ENCODE measurements around the gene PXDC1. TPM values are rescaled to one million over a fixed set of nuclear protein-coding genes. Genes with fewer than 3 reads are reported as not detected.
"Not testable (repeated sequence)": the region's sequence is repeated elsewhere in the genome, so short reads cannot be mapped to it uniquely, and the experiment has no call there.

PXDC1 gene
- total RNA-seq, 2 donors from 2014 or later = 4.3 to 9.6 TPM

DNA sequence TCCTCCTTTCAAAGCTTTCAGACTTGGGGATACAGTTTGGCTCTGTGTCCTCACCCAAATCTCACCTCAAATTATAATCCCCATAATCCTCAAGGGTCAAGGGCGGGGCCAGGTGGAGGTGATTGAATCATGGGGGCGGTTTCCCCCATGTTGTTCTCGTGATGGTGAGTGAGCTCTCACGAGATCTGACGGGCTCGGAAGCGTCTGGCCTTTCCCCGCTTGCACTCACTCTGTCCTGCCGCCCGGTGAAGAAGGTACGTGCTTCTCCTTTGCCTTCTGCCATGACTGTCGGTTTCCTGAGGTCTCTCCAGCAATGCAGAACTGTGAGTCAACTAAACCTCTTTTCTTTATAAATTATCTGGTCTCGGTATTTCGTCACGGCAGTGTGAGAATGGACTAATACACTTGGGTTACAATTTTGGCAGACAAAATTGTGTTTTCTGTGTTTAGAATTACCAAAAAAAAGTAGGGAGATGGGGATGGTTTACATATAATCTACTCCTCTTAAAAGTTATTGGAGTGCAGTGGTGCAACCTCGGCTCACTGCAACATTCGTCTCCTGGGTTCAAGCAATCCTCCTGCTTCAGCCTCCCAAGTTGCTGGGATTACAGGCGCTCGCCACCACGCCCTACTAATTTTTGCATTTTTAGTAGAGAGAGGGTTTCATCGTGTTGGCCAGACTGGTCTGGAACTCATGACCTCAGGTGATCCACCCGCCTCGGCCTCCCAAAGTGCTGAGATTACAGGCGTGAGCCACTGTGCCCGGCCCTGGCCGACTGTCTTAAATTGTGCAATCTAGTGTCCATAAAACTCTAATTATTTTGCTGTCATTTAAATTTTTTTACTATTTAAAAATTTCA is 33.6 kb upstream of the PXDC1 start:
- intact Hi-C loops (cut with DNase I, micrococcal nuclease) = no loop called here
- no peak for DNase-seq
- ATAC-seq = no peak

DNA sequence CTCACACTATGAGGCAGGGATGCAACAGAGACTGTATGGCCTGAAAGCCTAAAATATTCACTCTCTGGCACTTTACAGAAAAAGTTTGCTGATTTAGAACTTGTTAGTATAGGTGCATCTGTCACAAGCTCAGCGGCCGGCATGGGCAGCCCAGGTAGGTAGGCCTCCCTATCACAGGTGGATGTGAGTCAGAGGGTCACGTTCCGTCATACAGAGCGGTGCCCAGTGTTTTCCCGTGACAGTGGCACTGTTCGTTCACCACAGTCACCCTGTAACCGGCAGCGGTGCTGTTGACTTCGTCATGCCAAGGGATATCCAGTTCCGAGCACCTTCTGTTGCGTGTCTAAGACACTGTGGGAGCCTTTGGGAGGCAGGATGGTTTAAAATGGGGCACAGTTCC is 32.9 kb upstream of the PXDC1 start:
- DNase-seq = no peak
- intact Hi-C loops (cut with DNase I, micrococcal nuclease) = no loop called here
- ATAC-seq = no peak

GRCh38 chr6:3782876-3783832 is 31.6 kb upstream of the PXDC1 start:
- DNase-seq (no peak), ATAC-seq (no peak)
- intact Hi-C loops (cut with DNase I, micrococcal nuclease) = no loop called here

DNA sequence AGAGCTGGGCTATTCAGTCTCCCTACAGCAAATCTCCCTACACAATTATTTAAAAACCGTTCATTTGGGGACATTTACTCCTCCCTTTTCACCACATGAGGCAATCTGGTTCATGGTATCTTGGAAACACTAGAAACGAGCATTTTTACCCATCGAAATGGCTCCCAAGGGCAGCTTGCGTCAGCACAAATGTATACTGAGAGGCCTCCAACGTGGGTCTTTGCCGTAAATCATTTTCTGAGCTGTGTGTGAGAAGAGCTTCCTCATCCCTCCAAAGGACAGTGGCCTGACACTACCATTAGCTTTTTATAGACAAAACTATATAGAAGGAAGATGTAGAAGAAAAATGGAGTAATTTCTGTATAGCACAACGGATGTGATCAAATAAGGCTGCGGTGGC is 30.0 kb upstream of the PXDC1 start:
- intact Hi-C loops (cut with DNase I, micrococcal nuclease) = no loop called here
- no peak for ATAC-seq
- no peak for DNase-seq

DNA sequence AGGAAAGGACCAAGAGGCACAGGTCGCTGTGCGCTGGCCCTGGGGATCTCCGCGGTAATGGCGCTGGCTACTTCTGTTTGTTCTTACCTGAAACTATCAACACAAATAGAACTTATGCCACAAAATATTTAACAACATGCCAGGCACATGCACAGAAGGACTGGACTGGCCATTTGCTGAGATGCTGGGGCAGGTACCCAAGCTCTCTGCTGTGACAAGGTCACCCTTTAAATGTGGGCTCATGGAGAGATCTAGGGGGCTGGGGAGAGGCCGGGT is 28.0 kb upstream of the PXDC1 start:
- ATAC-seq (no peak), DNase-seq (no peak)
- intact Hi-C loops (cut with DNase I, micrococcal nuclease) = no loop called here

GRCh38 chr6:3778701-3779573 is 27.4 kb upstream of the PXDC1 start:
- DNase-seq (no peak), ATAC-seq (no peak)
- intact Hi-C loops (cut with DNase I, micrococcal nuclease) = no loop called here

- intact Hi-C loops (cut with DNase I, micrococcal nuclease) = no loop called here
- no peak for ATAC-seq
- no peak for DNase-seq
Observed at GRCh38 chr6:3777730-3778461, 26.4 kb upstream of the PXDC1 start.

- no peak for ATAC-seq
- intact Hi-C loops (cut with DNase I, micrococcal nuclease) = no loop called here
- DNase-seq = no peak
Observed at GRCh38 chr6:3776881-3777507, 25.5 kb upstream of the PXDC1 start.

- no peak for ATAC-seq
- DNase-seq = no peak
- intact Hi-C loops (cut with DNase I, micrococcal nuclease) = no loop called here
Observed at GRCh38 chr6:3775847-3776246, 24.3 kb upstream of the PXDC1 start.

DNA sequence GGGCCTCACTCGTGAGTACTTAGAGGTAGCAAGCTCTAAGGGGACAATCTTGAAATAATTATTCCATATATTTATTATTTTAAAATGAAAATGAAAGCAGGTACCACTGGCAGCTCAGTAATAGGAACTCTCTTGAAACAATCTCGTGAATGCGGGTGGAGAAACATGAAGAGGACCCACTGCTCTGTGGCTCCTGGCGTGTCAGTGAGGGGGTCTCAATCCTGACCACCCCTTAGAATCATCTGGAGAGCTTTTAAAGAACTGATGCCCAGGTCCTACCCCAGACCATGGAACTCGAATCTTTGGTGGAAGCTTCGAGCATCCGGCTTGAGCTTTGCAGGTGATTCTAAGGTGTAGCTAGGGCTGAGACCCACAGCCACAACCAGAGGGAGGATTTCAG is 23.9 kb upstream of the PXDC1 start:
- ATAC-seq (no peak), DNase-seq (no peak)
- intact Hi-C loops (cut with DNase I, micrococcal nuclease) = no loop called here

- ATAC-seq = no peak
- DNase-seq = no peak
- intact Hi-C loops (cut with DNase I, micrococcal nuclease) = no loop called here
Observed at GRCh38 chr6:3773678-3774298, 22.3 kb upstream of the PXDC1 start.

DNA sequence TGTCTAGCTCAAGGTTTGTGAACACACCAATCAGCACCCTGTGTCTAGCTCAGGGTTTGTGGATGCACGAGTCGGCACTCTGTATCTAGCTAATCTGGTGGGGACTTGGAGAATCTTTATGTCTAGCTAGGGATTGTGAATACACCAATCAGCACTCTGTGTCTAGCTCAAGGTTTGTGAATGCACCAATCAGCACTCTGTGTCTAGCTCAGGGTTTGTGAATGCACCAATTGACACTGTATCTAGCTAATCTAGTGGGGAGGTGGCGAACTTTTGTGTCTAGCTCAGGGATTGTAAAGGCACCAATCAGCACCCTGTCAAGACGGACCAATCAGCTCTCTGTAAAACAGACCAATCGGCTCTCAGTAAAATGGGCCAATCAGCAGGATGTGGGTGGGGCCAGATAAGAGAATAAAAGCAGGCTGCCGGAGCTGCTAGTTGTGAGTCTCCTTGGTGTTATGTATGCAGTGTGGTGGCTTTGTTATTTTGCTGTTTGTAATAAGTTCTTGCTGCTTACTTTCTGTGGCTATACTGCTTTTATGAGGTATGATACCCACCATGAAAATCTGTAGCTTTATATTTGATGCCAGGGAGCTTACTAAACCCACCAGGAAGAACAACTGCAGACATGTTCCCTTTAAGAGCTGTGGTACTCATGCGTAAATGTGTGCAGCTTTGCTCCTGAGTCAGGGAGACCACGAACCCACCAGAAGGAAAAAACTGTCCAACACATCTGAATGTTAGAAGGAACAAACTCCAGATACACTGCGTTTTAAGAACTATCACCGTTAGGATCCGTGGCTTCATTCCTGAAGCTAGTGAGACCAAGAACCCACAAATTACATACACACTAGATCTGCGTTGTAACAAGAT is 20.9 kb upstream of the PXDC1 start:
- intact Hi-C loops (cut with DNase I, micrococcal nuclease); DNase-seq; ATAC-seq: not testable (repeated sequence)

- ATAC-seq = no peak
- no peak for DNase-seq
- intact Hi-C loops (cut with DNase I, micrococcal nuclease) = no loop called here
Observed at GRCh38 chr6:3771407-3772011, 20.0 kb upstream of the PXDC1 start.

- DNase-seq = no peak
- intact Hi-C loops (cut with DNase I, micrococcal nuclease) = no loop called here
- no peak for ATAC-seq
Observed at GRCh38 chr6:3770023-3770720, 18.7 kb upstream of the PXDC1 start.

DNA sequence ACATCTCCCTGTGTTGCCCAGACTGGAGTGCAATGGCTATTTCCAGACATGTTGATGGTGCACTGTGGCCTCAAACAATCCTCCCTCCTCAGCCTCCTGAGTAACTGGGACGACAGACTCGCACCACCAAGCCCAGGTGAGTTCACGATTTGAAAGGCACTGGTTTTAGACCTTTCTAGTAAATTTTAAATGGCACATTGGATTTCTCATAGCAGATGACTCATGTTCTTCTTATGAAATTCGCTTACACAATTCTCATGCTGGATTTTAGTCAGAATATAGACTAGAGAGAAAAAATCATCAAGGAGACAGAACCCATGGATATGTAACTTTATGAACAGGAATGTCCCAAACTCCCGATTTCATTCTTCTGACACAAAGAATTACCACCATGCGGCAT is 18.1 kb upstream of the PXDC1 start:
- intact Hi-C loops (cut with DNase I, micrococcal nuclease) = no loop called here
- DNase-seq (no peak), ATAC-seq (no peak)

DNA sequence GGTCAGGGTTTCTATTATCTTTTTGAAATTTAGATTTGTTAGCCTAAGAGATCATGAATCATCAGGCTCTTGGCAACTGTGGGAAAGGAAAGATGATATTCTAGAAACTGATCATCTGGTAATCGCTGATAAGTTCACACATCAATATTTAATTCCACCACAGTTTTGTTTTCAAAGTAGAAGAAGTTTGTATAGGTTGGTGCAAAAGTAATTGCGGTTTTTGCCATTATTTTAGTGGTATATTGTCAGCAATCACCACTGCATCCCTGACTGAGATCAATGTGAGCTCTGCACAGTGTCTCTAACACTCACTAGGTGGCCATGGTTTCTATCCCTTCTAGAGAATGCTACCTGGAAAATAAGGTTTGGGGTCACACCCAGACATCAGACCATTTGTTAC is 17.0 kb upstream of the PXDC1 start:
- no peak for ATAC-seq
- DNase-seq = no peak
- intact Hi-C loops (cut with DNase I, micrococcal nuclease) = no loop called here
